Neutrophil (primary cell): ENCODE measurements around the gene RABL6.

Experiments
- H3K27ac ChIP-seq: fragments of 200-600 bp; sonication (generic); 2 replicates; pipeline ENCODE4 v1.5.1; 2016; ENCODE audit warnings: mild to moderate bottlenecking, moderate library complexity
- H3K27me3 ChIP-seq: fragments of 200-600 bp; sonication (generic); 2 replicates; pipeline ENCODE4 v1.6.0; 2016; ENCODE audit warnings: mild to moderate bottlenecking
- H3K36me3 ChIP-seq: fragments of 200-600 bp; sonication (generic); 2 replicates; pipeline ENCODE4 v1.5.1; 2017
- H3K4me1 ChIP-seq, 2 experiments: fragments of 200-600 bp in 1 of 2; sonication (generic) in 1 of 2; 1 replicate in 1 of 2; 2 replicates in 1 of 2; pipeline versions ENCODE4 v1.5.1 to v1.6.1; 2013 to 2016; ENCODE audit warnings: low read depth in 1 of 2, low read length in 1 of 2, mild to moderate bottlenecking in 1 of 2, moderate library complexity in 1 of 2; ENCODE audit not compliant: control insufficient read depth in 1 of 2, insufficient read depth in 1 of 2
- H3K4me3 ChIP-seq, 2 experiments: fragments of 200-600 bp in 1 of 2; sonication (generic) in 1 of 2; 1 replicate in 1 of 2; 2 replicates in 1 of 2; pipeline ENCODE4 v1.5.1; 2013 to 2016; ENCODE audit warnings: low read depth in 1 of 2, low read length in 1 of 2, mild to moderate bottlenecking in 1 of 2, moderate library complexity in 1 of 2
- H3K9me3 ChIP-seq: fragments of 200-600 bp; sonication (generic); 2 replicates; pipeline ENCODE4 v1.5.1; 2016
- CTCF ChIP-seq: fragments of 200-600 bp; sonication (generic); IDR thresholded peaks from 2 replicates; pipeline ENCODE4 v1.5.1; 2016; ENCODE audit warnings: antibody characterized with exemption

RABL6 gene

GRCh38 chr9:136847088-136847825, 39.5 kb downstream of the RABL6 start:
- Histone ChIP-seq H3K4me3 (peak overlapping the region; percentile 85 to 100), H3K27me3 (peaks cover 70% of the 10 kb centered on the region), H3K27ac (peak overlapping the region; percentile 44), H3K4me1 (peaks cover 47 to 61% of the 10 kb centered on the region in 2 experiments), H3K9me3 (no peaks in the 10 kb centered on the region), H3K36me3 (no peaks in the 10 kb centered on the region)
- no peak for TF ChIP-seq CTCF

- H3K36me3 ChIP-seq = no peaks in the 10 kb centered on the region
- H3K27ac ChIP-seq = peak overlapping the region; percentile 44
- H3K9me3 ChIP-seq = no peaks in the 10 kb centered on the region
- H3K4me1 ChIP-seq = peaks cover 44 to 56% of the 10 kb centered on the region in 2 experiments
- H3K27me3 ChIP-seq = peaks cover 64% of the 10 kb centered on the region
- H3K4me3 ChIP-seq = peak overlapping the region; percentile 85 to 100
- TF ChIP-seq CTCF = no peak
Observed at GRCh38 chr9:136847826-136848392, 40.2 kb downstream of the RABL6 start.

GRCh38 chr9:136848393-136849037, 40.8 kb downstream of the RABL6 start:
- H3K27me3 ChIP-seq = peaks cover 58% of the 10 kb centered on the region
- peak overlapping the region; percentile 85 to 100 for H3K4me3 ChIP-seq
- H3K36me3 ChIP-seq = no peaks in the 10 kb centered on the region
- H3K9me3 ChIP-seq = no peaks in the 10 kb centered on the region
- peak overlapping the region; percentile 69 for H3K27ac ChIP-seq
- TF ChIP-seq CTCF = no peak
- H3K4me1 ChIP-seq = peaks cover 38 to 50% of the 10 kb centered on the region in 2 experiments

GRCh38 chr9:136849038-136849959, 41.6 kb downstream of the RABL6 start, which contains the start of gene PHPT1:
Gene PHPT1, plus strand, starts transcription at chr9:136849409. Its CDS starts 22 bp downstream, at chr9:136849431.
- H3K36me3 ChIP-seq = no peaks in the 10 kb centered on the region
- H3K27me3 ChIP-seq = peaks cover 50% of the 10 kb centered on the region
- peaks cover 32 to 42% of the 10 kb centered on the region in 2 experiments for H3K4me1 ChIP-seq
- peak; percentile 50 for TF ChIP-seq CTCF
- H3K4me3 ChIP-seq = peak within 1 kb of the TSS; percentile 85 to 100
- H3K27ac ChIP-seq = peak within 1 kb of the TSS; percentile 69
- no peaks in the 10 kb centered on the region for H3K9me3 ChIP-seq
